RWPE1 (cell line): Measurements from ENCODE around the gene SYNDIG1.

ENCODE experiments used
- CTCF ChIA-PET: fragments of 350-600 bp; sonication (Branson Sonifier 250); formaldehyde crosslinking; extraction: SDS; loops from one replicate; lab custom pipeline; 2021; lab: Yijun Ruan, JAX
- POLR2A ChIA-PET: fragments of 400-600 bp; formaldehyde crosslinking; extraction: SDS; loops from one replicate; lab custom pipeline; 2020; ENCODE audit warnings: antibody characterized with exemption; ENCODE audit not compliant: low non-redundant PET; lab: Yijun Ruan, JAX
- DNase-seq: peaks from one replicate; pipeline ENCODE4 v3.0.0; 2012; ENCODE audit warnings: low spot score
- H3K27ac ChIP-seq: fragments of 450-650 bp; 2 replicates; pipeline ENCODE4 v1.5.1; 2017
- TF ChIP-seq, protein P1 (sequence below): fragments of 450-650 bp; conservative IDR thresholded peaks from 2 replicates; pipeline ENCODE4 v1.5.1; 2017; ENCODE audit warnings: low read depth, mild to moderate bottlenecking

SYNDIG1 gene

GRCh38 chr20:24497851-24498250 is 28.4 kb downstream of the SYNDIG1 start:
- H3K27ac ChIP-seq = no peak overlapping the region
- ChIA-PET POLR2A (no interaction called here), CTCF (no interaction called here)
- no peak for DNase-seq
- TF ChIP-seq, protein P1, sequence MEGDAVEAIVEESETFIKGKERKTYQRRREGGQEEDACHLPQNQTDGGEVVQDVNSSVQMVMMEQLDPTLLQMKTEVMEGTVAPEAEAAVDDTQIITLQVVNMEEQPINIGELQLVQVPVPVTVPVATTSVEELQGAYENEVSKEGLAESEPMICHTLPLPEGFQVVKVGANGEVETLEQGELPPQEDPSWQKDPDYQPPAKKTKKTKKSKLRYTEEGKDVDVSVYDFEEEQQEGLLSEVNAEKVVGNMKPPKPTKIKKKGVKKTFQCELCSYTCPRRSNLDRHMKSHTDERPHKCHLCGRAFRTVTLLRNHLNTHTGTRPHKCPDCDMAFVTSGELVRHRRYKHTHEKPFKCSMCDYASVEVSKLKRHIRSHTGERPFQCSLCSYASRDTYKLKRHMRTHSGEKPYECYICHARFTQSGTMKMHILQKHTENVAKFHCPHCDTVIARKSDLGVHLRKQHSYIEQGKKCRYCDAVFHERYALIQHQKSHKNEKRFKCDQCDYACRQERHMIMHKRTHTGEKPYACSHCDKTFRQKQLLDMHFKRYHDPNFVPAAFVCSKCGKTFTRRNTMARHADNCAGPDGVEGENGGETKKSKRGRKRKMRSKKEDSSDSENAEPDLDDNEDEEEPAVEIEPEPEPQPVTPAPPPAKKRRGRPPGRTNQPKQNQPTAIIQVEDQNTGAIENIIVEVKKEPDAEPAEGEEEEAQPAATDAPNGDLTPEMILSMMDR = no peak

- DNase-seq = no peak
- ChIA-PET POLR2A (no interaction called here), CTCF (no interaction called here)
- TF ChIP-seq, protein P1 = no peak
- no peak overlapping the region for H3K27ac ChIP-seq
Measured at GRCh38 chr20:24498641-24499040, 29.2 kb downstream of the SYNDIG1 start.

GRCh38 chr20:24499472-24499871 is 30.0 kb downstream of the SYNDIG1 start:
- ChIA-PET CTCF (no interaction called here), POLR2A (no interaction called here)
- TF ChIP-seq, protein P1 = no peak
- no peak overlapping the region for H3K27ac ChIP-seq
- DNase-seq = no peak

GRCh38 chr20:24501764-24502556 is 32.5 kb downstream of the SYNDIG1 start:
- DNase-seq = peak; percentile 10
- TF ChIP-seq, protein P1 = no peak
- ChIA-PET CTCF (interaction anchor here (0.5 kb wide), 1 partner anchor 1187 kb away, joined by 4 read pairs; no protein-coding TSS in a partner anchor), POLR2A (no interaction called here)
- no peak overlapping the region for H3K27ac ChIP-seq

GRCh38 chr20:24502661-24503060 is 33.2 kb downstream of the SYNDIG1 start:
- CTCF ChIA-PET = no interaction called here
- POLR2A ChIA-PET = no interaction called here
- DNase-seq = no peak
- TF ChIP-seq, protein P1 = no peak
- H3K27ac ChIP-seq = no peak overlapping the region

DNA sequence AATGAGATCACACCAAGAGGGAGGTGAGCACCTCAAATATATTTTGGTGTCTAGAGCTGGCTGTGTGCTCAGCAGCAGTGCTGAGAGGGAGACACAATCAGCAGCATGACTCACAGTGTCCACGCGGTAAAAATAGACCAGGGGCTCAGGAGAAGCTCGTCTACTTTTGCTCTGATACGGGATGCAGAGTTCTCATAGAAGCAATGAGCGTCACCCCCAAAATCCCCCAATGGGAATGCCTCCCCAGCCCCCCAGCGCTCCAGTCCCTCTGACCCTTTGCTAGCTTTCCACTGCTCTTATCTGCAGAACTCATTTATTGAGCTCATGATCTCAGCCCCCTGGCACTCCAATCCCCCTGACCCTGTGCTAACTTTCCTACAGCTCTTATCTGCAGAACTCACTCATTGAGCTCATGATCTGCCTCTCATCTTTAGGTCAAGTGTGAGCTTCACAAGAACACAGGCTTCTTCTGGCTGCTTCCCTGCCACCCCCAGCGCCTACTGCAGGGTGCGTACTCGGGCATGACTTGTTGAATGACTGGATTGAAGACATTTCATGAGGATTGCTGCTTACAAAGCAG is 34.0 kb downstream of the SYNDIG1 start:
- TF ChIP-seq, protein P1 = no peak
- no peak overlapping the region for H3K27ac ChIP-seq
- ChIA-PET POLR2A (no interaction called here), CTCF (interaction anchor here (0.6 to 0.7 kb wide), 3 partner anchors 55 to 67 kb away, joined by 3 to 8 read pairs (median 3); no protein-coding TSS in a partner anchor)
- DNase-seq = no peak
